HG03103 (cell line): ENCODE measurements around the gene STOX2.

ENCODE experiments used
- ATAC-seq: cut with Tn5 transposase; IDR thresholded peaks from one replicate; pipeline ENCODE4 v1.9.1; 2021; ENCODE audit warnings: low read depth; ENCODE audit not compliant: unreplicated experiment

Gene STOX2

DNA sequence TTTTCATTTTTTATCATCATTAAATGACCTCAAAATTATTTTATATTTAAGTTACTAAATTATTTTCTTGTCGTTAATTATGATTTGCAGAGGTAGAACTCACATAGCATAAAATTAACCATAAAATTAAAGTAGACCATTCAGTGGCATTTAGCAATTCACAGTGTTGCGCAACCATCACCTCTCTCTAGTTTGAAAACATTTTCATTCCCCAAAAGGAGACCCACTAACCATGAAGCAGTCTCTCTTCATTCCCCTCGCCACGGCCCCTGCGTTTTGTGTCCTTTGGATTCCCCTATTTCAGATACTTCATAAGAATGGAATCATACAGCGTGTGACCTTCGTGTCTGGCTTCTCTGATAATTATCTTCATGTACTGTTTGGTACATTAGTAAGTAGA is 157.7 kb downstream of the STOX2 start:
- ATAC-seq = no peak

- no peak for ATAC-seq
These were observed 159.8 kb downstream of the STOX2 start for GRCh38 chr4:184064877-184065276.

DNA sequence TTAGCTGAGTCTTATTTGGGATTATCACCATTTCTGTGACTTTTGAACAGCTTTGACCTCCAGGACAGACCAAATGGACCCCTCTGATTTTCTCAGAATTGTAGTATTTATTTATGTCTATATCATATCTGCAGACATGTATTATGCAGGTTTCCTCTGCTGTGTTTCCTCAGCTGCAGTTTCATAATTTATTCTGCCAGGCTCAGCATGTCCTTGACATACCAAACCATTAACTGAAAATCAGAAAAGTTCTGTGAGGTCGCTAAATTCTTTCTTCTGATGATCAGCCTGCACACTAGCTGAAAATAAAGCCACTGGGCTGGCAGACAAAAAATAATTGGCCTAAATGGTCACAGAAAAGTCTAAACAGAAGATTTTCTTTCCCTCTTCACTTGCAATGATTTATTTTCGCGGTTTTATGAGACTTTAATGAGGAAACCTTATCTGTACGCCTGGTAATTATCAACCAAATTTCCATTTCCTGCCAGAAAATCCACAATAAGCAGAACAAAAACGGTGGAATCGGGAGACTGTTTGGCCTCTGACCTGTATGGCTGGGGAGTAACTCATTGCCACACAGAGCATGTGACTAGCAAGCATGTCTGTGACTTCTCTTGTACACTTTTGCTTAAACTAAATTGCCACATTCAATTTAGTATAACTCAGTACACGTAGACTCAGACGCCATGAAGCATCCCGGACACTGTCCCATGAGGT is 161.6 kb downstream of the STOX2 start:
- ATAC-seq = no peak

GRCh38 chr4:184067931-184068554 is 162.9 kb downstream of the STOX2 start:
- ATAC-seq = no peak
